DOHH2 (cell line): ENCODE results near the gene TPM2.
A peak's percentile ranks its signal among the peaks of the same experiment; 100 is the strongest.

Experiments used
- H3F3A ChIP-seq: fragments of 200-600 bp; sonication (generic), shearing (Covaris generic); 2 replicates; pipeline ENCODE4 v1.6.0; 2016; ENCODE audit warnings: antibody characterized with exemption, mild to moderate bottlenecking; ENCODE audit not compliant: control insufficient read depth, insufficient read depth
- H3K27ac ChIP-seq: fragments of 200-600 bp; sonication (generic); 2 replicates; pipeline ENCODE4 v1.5.1; 2014; ENCODE audit warnings: low read depth, mild to moderate bottlenecking, low read length, moderate library complexity
- H3K27me3 ChIP-seq: fragments of 200-600 bp; sonication (generic); 2 replicates; pipeline ENCODE4 v1.6.1; 2014; ENCODE audit warnings: mild to moderate bottlenecking, low read length, mixed read lengths; ENCODE audit not compliant: control insufficient read depth
- H3K36me3 ChIP-seq: fragments of 200-600 bp; sonication (generic); 2 replicates; pipeline ENCODE4 v1.6.1; 2014; ENCODE audit warnings: mild to moderate bottlenecking, low read length, moderate library complexity, mixed read lengths; ENCODE audit not compliant: control insufficient read depth
- H3K4me1 ChIP-seq: fragments of 200-600 bp; sonication (generic); 2 replicates; pipeline ENCODE4 v1.6.1; 2014; ENCODE audit warnings: mild to moderate bottlenecking, low read length, mixed read lengths; ENCODE audit not compliant: control insufficient read depth
- H3K4me2 ChIP-seq: fragments of 200-600 bp; sonication (generic); 2 replicates; pipeline ENCODE4 v1.6.0; 2014; ENCODE audit warnings: mild to moderate bottlenecking, low read length, moderate library complexity
- H3K4me3 ChIP-seq: fragments of 200-600 bp; sonication (generic); 2 replicates; pipeline ENCODE4 v1.5.1; 2014; ENCODE audit warnings: mild to moderate bottlenecking, low read length, mixed read lengths
- H3K79me2 ChIP-seq: fragments of 200-600 bp; sonication (generic); 2 replicates; pipeline ENCODE4 v1.6.1; 2014; ENCODE audit warnings: mild to moderate bottlenecking, low read length, mixed read lengths; ENCODE audit not compliant: control insufficient read depth
- H3K9me2 ChIP-seq: fragments of 200-600 bp; sonication (generic); replicated peaks from 2 replicates; pipeline ENCODE4 v1.6.1; 2014; ENCODE audit warnings: mild to moderate bottlenecking, low read length, mixed read lengths; ENCODE audit not compliant: control insufficient read depth
- H3K9me3 ChIP-seq: fragments of 200-600 bp; sonication (generic); 2 replicates; pipeline ENCODE4 v1.6.1; 2014; ENCODE audit warnings: antibody characterized with exemption, low read length, mixed read lengths; ENCODE audit not compliant: control insufficient read depth, insufficient read depth
- H4K20me1 ChIP-seq: fragments of 200-600 bp; sonication (generic); 2 replicates; pipeline ENCODE4 v1.6.0; 2014; ENCODE audit warnings: low read depth, mild to moderate bottlenecking, antibody characterized with exemption, low read length, moderate library complexity; ENCODE audit not compliant: control insufficient read depth, insufficient read depth
- EZH2phosphoT487 ChIP-seq: fragments of 200-600 bp; sonication (generic); IDR thresholded peaks from 2 replicates; pipeline ENCODE4 v1.6.1; 2017; ENCODE audit warnings: borderline replicate concordance, mild to moderate bottlenecking, antibody characterized with exemption, low read length, moderate library complexity, mixed read lengths
- TF ChIP-seq, protein P1 (sequence below): fragments of 200-600 bp; sonication (generic); IDR thresholded peaks from one replicate; pipeline ENCODE4 v1.5.1; 2014; ENCODE audit warnings: antibody characterized with exemption, mild to moderate bottlenecking, low read depth, low read length; ENCODE audit not compliant: poor library complexity, severe bottlenecking

The TPM2 gene

DNA sequence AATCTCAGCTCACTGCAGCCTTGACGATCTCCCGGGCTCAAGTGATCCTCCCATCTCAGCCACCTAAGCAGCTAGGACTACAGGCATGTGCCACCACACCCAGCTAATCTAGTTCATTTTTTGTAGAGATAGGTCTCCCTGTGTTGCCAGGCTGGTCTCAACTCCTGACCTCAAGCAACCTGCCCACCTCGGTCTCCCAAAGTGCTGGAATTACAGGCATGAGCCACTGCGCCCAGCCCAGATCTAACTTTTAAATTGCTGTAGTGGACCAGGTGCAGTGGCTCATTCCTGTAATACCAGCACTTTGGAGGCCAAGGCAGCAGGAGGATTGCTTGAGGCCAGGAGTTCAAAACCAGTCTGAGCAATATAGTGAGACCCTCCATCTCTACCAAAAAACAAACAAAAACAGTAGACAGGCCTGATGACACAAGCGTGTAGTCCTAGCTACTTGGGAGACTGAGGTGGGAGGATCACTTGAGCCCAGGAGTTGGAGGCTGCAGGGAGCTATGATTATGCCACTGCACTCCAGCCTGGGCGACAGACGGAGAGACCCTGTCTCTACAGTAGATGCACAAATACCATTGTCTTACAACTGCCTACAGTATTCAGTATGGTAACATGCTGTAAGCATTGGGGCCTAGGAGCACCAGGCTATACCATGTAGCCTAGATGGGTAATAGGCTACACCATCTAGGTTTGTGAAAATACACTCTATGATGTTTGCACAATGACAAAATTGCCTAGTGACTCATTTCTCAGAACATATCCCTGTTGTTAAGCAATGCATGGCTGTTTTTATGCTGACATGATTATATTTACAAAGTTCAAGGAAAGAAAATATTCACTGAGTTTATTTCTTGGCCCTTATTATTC lies 37.5 kb downstream of the TPM2 start:
- Histone ChIP-seq H3F3A (peaks cover 35% of the 10 kb centered on the region), H4K20me1 (no peaks in the 10 kb centered on the region), H3K4me3 (no peak overlapping the region), H3K27me3 (no peaks in the 10 kb centered on the region), H3K4me1 (peaks cover 51% of the 10 kb centered on the region), H3K36me3 (peaks cover 19% of the 10 kb centered on the region), H3K79me2 (peaks cover 18% of the 10 kb centered on the region), H3K9me2 (no peaks in the 10 kb centered on the region), H3K27ac (no peak overlapping the region), H3K9me3 (no peaks in the 10 kb centered on the region), H3K4me2 (no peak overlapping the region)
- TF ChIP-seq EZH2phosphoT487, result no peak
- TF ChIP-seq, protein P1, sequence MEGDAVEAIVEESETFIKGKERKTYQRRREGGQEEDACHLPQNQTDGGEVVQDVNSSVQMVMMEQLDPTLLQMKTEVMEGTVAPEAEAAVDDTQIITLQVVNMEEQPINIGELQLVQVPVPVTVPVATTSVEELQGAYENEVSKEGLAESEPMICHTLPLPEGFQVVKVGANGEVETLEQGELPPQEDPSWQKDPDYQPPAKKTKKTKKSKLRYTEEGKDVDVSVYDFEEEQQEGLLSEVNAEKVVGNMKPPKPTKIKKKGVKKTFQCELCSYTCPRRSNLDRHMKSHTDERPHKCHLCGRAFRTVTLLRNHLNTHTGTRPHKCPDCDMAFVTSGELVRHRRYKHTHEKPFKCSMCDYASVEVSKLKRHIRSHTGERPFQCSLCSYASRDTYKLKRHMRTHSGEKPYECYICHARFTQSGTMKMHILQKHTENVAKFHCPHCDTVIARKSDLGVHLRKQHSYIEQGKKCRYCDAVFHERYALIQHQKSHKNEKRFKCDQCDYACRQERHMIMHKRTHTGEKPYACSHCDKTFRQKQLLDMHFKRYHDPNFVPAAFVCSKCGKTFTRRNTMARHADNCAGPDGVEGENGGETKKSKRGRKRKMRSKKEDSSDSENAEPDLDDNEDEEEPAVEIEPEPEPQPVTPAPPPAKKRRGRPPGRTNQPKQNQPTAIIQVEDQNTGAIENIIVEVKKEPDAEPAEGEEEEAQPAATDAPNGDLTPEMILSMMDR, result no peak

DNA sequence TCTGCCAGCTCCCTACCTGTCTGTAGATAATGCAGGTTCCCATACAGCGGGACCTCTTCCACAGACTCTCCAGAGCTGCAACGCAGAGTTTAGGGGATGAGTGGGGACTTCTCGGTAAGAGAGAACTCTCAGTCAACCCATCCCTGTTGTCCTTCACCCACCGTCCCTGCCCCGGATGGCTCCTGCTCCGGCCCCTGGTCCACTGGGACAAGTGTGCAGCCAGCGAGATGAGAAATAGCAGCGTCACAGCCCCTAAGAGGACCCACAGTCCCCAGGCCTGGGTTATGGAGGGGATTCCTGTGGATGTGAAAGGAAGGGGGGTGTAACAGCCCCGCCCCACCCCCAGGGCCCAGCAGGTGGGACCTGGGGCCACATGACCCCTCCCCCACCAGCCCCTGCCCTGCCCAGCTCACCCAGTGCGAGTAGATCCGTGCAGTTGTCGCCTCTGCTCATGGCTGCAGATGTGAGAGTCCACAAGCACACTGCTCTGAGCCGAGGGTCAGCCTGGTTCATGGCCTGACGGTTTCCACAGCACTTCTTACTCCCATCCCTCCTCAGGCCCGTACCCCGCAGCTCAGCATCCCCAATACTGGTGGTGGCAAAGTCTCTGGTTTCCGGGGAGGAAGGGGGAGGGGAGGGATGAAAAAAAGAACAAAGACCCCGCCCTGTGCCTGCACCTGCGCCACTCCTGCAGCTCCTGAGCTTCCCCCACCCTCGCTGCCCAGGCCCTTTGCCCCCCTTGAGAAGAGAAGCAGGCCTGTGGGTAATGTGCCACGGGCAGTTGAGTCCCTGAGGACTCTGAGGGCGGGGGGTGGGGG lies 39.2 kb downstream of the TPM2 start, which contains the start of gene SIT1:
Gene SIT1, minus strand, starts transcription at position 591 of the 818 bp plus-strand sequence. Its CDS starts 78 bp downstream, at position 513.
- H3K79me2 ChIP-seq, result peaks cover 24% of the 10 kb centered on the region
- peak within 1 kb of the TSS; percentile 85 for H3K4me3 ChIP-seq
- H3K27me3 ChIP-seq, result no peaks in the 10 kb centered on the region
- TF ChIP-seq, protein P1, result no peak
- TF ChIP-seq EZH2phosphoT487, result no peak
- H3K36me3 ChIP-seq, result peaks cover 19% of the 10 kb centered on the region
- peaks cover 53% of the 10 kb centered on the region for H3K4me1 ChIP-seq
- no peaks in the 10 kb centered on the region for H3K9me2 ChIP-seq
- no peaks in the 10 kb centered on the region for H4K20me1 ChIP-seq
- peaks cover 32% of the 10 kb centered on the region for H3F3A ChIP-seq
- no peaks in the 10 kb centered on the region for H3K9me3 ChIP-seq
- H3K4me2 ChIP-seq, result peak within 1 kb of the TSS; percentile 96
- H3K27ac ChIP-seq, result peak within 1 kb of the TSS; percentile 87

DNA sequence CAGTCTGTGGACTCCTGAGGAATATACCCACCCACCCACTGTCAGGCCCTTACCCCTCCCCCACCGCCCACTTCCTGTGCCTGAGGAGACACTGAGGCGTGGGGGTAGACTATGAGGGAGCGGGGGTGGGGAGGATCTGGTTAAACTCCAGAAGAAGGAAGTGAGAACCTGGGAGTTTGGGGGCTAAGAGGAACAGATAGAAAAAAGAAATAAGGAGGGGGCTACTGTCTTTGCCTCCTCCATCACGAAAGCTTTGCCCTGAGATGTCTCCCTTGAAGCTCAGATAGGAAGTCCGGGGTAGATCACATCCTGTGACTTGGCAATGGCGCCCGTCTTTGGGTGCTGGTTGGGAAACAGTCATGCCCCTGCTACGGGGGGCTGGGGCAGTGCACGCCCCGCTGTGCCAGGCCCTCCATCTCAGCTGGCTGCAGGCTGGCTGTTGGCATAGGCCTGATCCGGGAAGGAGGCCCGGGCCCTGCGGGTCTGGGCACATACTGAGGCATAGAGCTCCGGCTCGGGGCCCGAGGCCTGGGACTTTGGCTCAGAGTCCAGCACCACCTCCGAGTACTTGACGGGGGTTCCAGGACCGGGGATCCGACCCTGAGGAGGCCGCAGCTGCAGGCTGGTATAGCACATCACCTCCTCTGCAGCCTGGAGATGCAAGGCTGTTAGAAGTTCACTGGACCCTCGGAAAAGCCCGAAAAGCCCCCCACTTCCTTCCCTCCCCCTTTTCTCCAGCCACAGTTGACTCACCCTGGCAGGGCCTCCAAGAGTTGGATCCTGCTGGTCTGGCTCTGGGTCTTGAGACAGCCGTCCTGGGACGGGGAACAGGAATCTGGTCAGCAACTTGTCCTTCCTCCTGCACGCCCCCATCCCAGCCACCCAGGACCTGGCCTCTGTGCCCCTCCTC lies 40.0 kb downstream of the TPM2 start:
- H3K9me2 ChIP-seq, result no peaks in the 10 kb centered on the region
- peak overlapping the region; percentile 85 for H3K4me3 ChIP-seq

More for the DNA sequence above, 40.0 kb downstream of the TPM2 start:
- peak overlapping the region; percentile 96 for H3K4me2 ChIP-seq
- H3K79me2 ChIP-seq, result peaks cover 25% of the 10 kb centered on the region
- H3K4me1 ChIP-seq, result peaks cover 58% of the 10 kb centered on the region
- TF ChIP-seq, protein P1, result no peak
- no peak for TF ChIP-seq EZH2phosphoT487
- H3K27ac ChIP-seq, result peak overlapping the region; percentile 87
- H3F3A ChIP-seq, result peaks cover 32% of the 10 kb centered on the region
- no peaks in the 10 kb centered on the region for H3K9me3 ChIP-seq
- H3K27me3 ChIP-seq, result no peaks in the 10 kb centered on the region
- H3K36me3 ChIP-seq, result peaks cover 19% of the 10 kb centered on the region
- H4K20me1 ChIP-seq, result no peaks in the 10 kb centered on the region
